GM10248 (cell line): ENCODE measurements around the gene OBSCN.

Experiments
- CTCF ChIA-PET: fragments of 300-600 bp; sonication (Branson Sonifier 250); formaldehyde crosslinking; extraction: SDS; loops from one replicate; lab custom pipeline; 2021; ENCODE audit warnings: antibody characterized with exemption; lab: Yijun Ruan, JAX
- POLR2A ChIA-PET: fragments of 350-650 bp; sonication (Branson Sonifier 250); formaldehyde crosslinking; extraction: SDS; loops from one replicate; lab custom pipeline; 2020; ENCODE audit warnings: antibody characterized with exemption; lab: Yijun Ruan, JAX
- DNase-seq: peaks from one replicate; pipeline ENCODE4 v3.0.0; 2012; ENCODE audit errors: extremely low spot score
- CTCF ChIP-seq: IDR thresholded peaks from 2 replicates; pipeline ENCODE4 v1.5.1; 2012; ENCODE audit warnings: mild to moderate bottlenecking, low read depth; ENCODE audit errors: extremely low read depth, missing control alignments, control extremely low read depth

Gene OBSCN

DNA sequence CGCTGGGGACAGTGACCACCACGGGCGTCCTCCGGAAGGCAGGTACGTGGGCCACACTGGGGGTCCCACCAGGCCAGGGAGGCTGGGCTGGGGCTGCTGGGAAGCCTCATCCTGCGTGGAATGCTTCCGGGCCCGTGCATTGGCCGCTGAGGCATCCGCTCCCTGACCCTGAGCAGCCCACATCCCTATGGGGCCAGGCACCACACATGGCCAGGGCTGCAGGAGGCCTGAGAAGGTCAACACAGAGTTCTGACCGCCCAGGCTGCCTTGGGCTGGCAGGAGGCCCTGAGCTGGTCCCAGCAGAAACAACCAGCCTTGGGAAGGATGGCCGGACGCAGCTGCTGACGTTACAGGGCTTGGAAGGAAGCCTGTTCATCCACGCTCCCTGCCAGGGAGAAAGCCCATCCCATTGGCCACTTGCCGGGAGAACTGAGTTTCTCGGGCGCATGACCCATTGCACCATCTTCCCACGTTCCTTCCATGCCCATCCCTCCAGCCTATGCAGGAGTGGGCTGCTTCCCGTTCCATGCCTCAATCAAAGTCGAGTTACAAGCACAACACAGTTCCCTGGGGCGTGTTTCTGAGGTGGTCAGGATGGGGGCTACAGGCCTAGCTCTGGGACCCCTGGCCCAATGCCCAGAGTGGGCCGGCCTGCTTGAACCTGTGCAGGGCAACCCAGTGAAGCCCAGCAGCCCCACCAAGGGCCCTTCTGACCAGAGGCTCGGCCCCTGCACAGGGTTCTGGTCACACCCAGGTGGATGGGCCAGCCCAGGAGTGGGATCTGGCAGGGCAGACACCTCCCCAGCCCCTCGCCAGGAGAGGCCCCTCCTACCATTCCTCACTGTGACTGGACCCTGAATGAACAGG, 167.1 kb downstream of the OBSCN start:
- CTCF ChIA-PET, result no interaction called here
- POLR2A ChIA-PET, result no interaction called here
- no peak for TF ChIP-seq CTCF
- DNase-seq, result no peak

GRCh38 chr1:228375578-228376261, 167.9 kb downstream of the OBSCN start:
- DNase-seq, result no peak
- ChIA-PET POLR2A (no interaction called here), CTCF (interaction anchor here (1.4 kb wide), 1 partner anchor 14 kb away, joined by 3 read pairs; no protein-coding TSS in a partner anchor)
- TF ChIP-seq CTCF, result no peak

DNA sequence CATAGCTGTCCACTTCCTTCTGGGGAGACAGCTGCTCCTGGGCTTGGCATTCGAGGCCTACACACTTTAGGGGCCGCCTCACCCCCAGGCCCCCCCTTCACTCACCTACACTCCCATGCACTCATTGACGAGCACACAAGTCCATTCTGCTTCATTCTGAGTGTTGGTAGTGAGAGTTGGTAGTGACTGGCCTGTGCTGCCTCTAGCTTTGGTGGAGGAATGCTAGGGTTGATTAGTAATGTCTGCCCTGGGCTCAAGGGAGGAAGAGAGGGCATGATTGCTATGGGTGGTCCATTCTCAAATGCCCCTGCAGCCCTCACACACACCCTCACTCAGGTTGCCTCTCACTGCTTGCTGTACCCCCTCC, 168.4 kb downstream of the OBSCN start:
- ChIA-PET POLR2A (no interaction called here), CTCF (interaction anchor here (1.4 kb wide), 1 partner anchor 13 kb away, joined by 3 read pairs; no protein-coding TSS in a partner anchor)
- DNase-seq, result no peak
- no peak for TF ChIP-seq CTCF

DNA sequence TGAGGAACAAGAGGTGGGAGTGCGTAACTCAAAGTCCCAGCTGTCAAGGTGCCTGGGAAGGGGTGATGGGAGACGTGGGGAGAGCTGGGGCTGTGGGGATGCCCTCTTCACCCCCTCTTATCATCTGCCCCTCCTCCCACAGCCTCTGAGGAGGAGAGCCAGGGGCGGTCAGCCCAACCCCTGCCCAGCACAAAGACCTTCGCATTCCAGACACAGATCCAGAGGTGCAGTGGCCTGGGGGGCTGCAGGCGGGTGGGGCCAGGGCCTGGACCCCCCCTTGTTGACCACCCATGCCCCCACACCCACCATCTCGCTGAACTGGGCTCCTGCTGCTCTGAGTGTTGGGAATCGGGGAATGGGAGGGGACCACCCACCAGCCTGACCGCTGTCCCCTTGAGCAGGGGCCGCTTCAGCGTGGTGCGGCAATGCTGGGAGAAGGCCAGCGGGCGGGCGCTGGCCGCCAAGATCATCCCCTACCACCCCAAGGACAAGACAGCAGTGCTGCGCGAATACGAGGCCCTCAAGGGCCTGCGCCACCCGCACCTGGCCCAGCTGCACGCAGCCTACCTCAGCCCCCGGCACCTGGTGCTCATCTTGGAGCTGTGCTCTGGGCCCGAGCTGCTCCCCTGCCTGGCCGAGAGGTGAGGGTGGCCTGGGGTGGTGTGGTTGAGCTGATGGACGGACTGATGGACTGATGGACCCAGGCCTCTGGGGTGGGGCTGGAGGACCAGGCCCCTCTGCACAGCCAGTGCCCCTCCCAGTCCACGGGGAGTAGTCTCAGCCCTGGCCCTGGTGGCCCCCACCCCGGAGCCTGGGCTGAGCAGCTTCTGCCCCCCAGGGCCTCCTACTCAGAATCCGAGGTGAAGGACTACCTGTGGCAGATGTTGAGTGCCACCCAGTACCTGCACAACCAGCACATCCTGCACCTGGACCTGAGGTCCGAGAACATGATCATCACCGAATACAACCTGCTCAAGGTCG, 169.1 kb downstream of the OBSCN start:
- POLR2A ChIA-PET, result no interaction called here
- CTCF ChIA-PET, result interaction anchor here (0.9 to 1.4 kb wide), 3 partner anchors 11 to 15 kb away, joined by 3 read pairs; no protein-coding TSS in a partner anchor
- DNase-seq, result no peak
- no peak for TF ChIP-seq CTCF

DNA sequence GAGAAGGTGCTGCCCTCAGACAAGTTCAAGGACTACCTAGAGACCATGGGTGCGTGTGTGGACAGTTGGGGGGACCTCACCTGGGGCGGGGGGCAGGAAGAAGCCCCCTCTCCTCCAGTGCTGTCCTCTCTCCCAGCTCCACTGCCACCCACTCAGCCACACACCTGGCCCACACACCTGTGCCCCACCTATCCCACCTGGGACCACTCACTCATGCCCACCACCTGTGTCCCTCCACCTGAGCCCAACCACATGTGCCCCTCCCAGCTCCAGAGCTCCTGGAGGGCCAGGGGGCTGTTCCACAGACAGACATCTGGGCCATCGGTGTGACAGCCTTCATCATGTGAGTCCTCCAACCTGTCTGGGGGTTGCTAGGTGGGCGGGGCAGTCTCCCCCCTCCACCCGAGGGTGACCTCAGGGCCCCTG, 169.8 kb downstream of the OBSCN start:
- no peak for DNase-seq
- no peak for TF ChIP-seq CTCF
- CTCF ChIA-PET, result interaction anchor here (0.9 to 1.2 kb wide), 2 partner anchors 10 to 14 kb away, joined by 3 read pairs; no protein-coding TSS in a partner anchor
- POLR2A ChIA-PET, result no interaction called here
